Ishikawa (cell line): ENCODE measurements around the gene MYLK.

Experiments
- CEBPB ChIP-seq: IDR thresholded peaks from 2 replicates; pipeline ENCODE4 v1.6.1; 2012
- CREB1 ChIP-seq: IDR thresholded peaks from 2 replicates; pipeline ENCODE4 v1.6.1; 2012; ENCODE audit warnings: low read depth
- EGR1 ChIP-seq: IDR thresholded peaks from 2 replicates; pipeline ENCODE4 v1.6.1; 2012
- EP300 ChIP-seq: IDR thresholded peaks from 2 replicates; pipeline ENCODE4 v1.6.1; 2012; ENCODE audit warnings: borderline replicate concordance
- FOXM1 ChIP-seq: IDR thresholded peaks from 2 replicates; pipeline ENCODE4 v1.6.1; 2012; ENCODE audit warnings: low read depth, borderline replicate concordance
- MAX ChIP-seq: IDR thresholded peaks from 2 replicates; pipeline ENCODE4 v1.6.1; 2012
- NFIC ChIP-seq: IDR thresholded peaks from 2 replicates; pipeline ENCODE4 v1.6.1; 2012
- RAD21 ChIP-seq: IDR thresholded peaks from 2 replicates; pipeline ENCODE4 v1.6.1; 2012; ENCODE audit warnings: low read depth
- REST ChIP-seq: IDR thresholded peaks from 2 replicates; pipeline ENCODE4 v1.6.1; 2012; ENCODE audit warnings: low read depth, mild to moderate bottlenecking
- TAF1 ChIP-seq: IDR thresholded peaks from 2 replicates; pipeline ENCODE4 v1.6.1; 2012; ENCODE audit warnings: low read depth, mild to moderate bottlenecking
- TCF12 ChIP-seq: IDR thresholded peaks from 2 replicates; pipeline ENCODE4 v1.6.1; 2012; ENCODE audit warnings: low read depth
- TEAD4 ChIP-seq: IDR thresholded peaks from 2 replicates; pipeline ENCODE4 v1.6.1; 2012
- USF1 ChIP-seq: IDR thresholded peaks from 2 replicates; pipeline ENCODE4 v1.6.1; 2012
- YY1 ChIP-seq: IDR thresholded peaks from 2 replicates; pipeline ENCODE4 v1.6.1; 2012; ENCODE audit warnings: low read depth
- ZBTB7A ChIP-seq: IDR thresholded peaks from 2 replicates; pipeline ENCODE4 v1.6.1; 2012; ENCODE audit warnings: low read depth

The MYLK gene

GRCh38 chr3:123776071-123776782 is 107.9 kb downstream of the MYLK start:
- TF ChIP-seq EGR1 (no peak), TCF12 (no peak), TAF1 (no peak), RAD21 (no peak)

- TF ChIP-seq CREB1 (no peak), TEAD4 (no peak), CEBPB (no peak), FOXM1 (no peak), ZBTB7A (no peak), TAF1 (no peak), USF1 (no peak), EP300 (no peak), TCF12 (no peak), REST (no peak), MAX (no peak), EGR1 (no peak), NFIC (no peak), RAD21 (no peak), YY1 (no peak)
Observed at GRCh38 chr3:123774474-123774873, 109.7 kb downstream of the MYLK start.

GRCh38 chr3:123773681-123774431 is 110.3 kb downstream of the MYLK start:
- TF ChIP-seq RAD21, result no peak
- no peak for TF ChIP-seq CEBPB
- TF ChIP-seq CREB1, result no peak
- TF ChIP-seq FOXM1, result no peak

- TF ChIP-seq TEAD4 (no peak), CREB1 (no peak), NFIC (no peak), CEBPB (no peak), USF1 (no peak), YY1 (no peak), MAX (no peak), TAF1 (no peak), EP300 (no peak), ZBTB7A (no peak), EGR1 (no peak), FOXM1 (no peak), RAD21 (no peak), TCF12 (no peak)
Observed at GRCh38 chr3:123769356-123769743, 114.8 kb downstream of the MYLK start.

GRCh38 chr3:123768480-123769355 is 115.4 kb downstream of the MYLK start:
- TF ChIP-seq YY1 (no peak), CREB1 (no peak), ZBTB7A (no peak), MAX (no peak), CEBPB (no peak), TCF12 (no peak), EP300 (no peak), NFIC (no peak), TAF1 (no peak), USF1 (no peak), TEAD4 (no peak), EGR1 (no peak), RAD21 (no peak)

- TF ChIP-seq USF1 (no peak), TCF12 (no peak), RAD21 (no peak), TEAD4 (no peak), EP300 (no peak), MAX (no peak)
Observed at GRCh38 chr3:123767564-123768292, 116.4 kb downstream of the MYLK start.
